GM10248 (cell line): ENCODE data around the gene FOXL1.

Experiments used
- CTCF ChIA-PET: fragments of 300-600 bp; sonication (Branson Sonifier 250); formaldehyde crosslinking; extraction: SDS; loops from one replicate; lab custom pipeline; 2021; ENCODE audit warnings: antibody characterized with exemption; lab: Yijun Ruan, JAX
- POLR2A ChIA-PET: fragments of 350-650 bp; sonication (Branson Sonifier 250); formaldehyde crosslinking; extraction: SDS; loops from one replicate; lab custom pipeline; 2020; ENCODE audit warnings: antibody characterized with exemption; lab: Yijun Ruan, JAX
- DNase-seq: peaks from one replicate; pipeline ENCODE4 v3.0.0; 2012; ENCODE audit errors: extremely low spot score
- CTCF ChIP-seq: IDR thresholded peaks from 2 replicates; pipeline ENCODE4 v1.5.1; 2012; ENCODE audit warnings: mild to moderate bottlenecking, low read depth; ENCODE audit errors: extremely low read depth, missing control alignments, control extremely low read depth

FOXL1 gene

GRCh38 chr16:86547286-86547685 lies 31.1 kb upstream of the FOXL1 start:
- CTCF ChIA-PET, result interaction anchor here (1.2 kb wide), 1 partner anchor 17 kb away, joined by 3 read pairs; no protein-coding TSS in a partner anchor

GRCh38 chr16:86549076-86549892 lies 29.1 kb upstream of the FOXL1 start:
- no peak for DNase-seq
- POLR2A ChIA-PET, result no interaction called here
- CTCF ChIA-PET, result interaction anchor here (1.1 to 1.2 kb wide), 2 partner anchors 15 to 513 kb away, joined by 3 read pairs; no protein-coding TSS in a partner anchor
- no peak for TF ChIP-seq CTCF

More at GRCh38 chr16:86547286-86547685, 31.1 kb upstream of the FOXL1 start:
- POLR2A ChIA-PET, result no interaction called here
- TF ChIP-seq CTCF, result no peak
- no peak for DNase-seq

DNA sequence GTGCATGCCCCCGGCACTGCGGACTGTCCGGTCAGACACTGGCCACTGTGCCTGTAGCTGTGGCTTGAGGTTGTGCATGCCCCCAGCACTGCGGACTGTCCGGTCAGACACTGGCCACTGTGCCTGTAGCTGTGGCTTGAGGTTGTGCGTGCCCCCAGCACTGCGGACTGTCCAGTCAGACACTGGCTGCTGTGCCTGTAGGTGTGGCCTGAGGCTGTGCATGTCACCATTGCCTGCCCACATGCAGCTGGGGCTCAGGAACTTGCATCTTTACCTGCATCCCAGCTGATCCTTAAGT lies 28.5 kb upstream of the FOXL1 start:
- no peak for DNase-seq
- CTCF ChIA-PET, result interaction anchor here (1.1 kb wide), 1 partner anchor 512 kb away, joined by 3 read pairs; no protein-coding TSS in a partner anchor
- POLR2A ChIA-PET, result no interaction called here
- no peak for TF ChIP-seq CTCF

GRCh38 chr16:86550281-86550680 lies 28.1 kb upstream of the FOXL1 start:
- CTCF ChIA-PET, result interaction anchor here (1.1 kb wide), 1 partner anchor 512 kb away, joined by 3 read pairs; no protein-coding TSS in a partner anchor
- DNase-seq, result no peak
- POLR2A ChIA-PET, result no interaction called here
- TF ChIP-seq CTCF, result no peak

GRCh38 chr16:86553356-86553755 lies 25.0 kb upstream of the FOXL1 start:
- ChIA-PET POLR2A (no interaction called here), CTCF (interaction anchor here (1.1 kb wide), 1 partner anchor 650 kb away, joined by 4 read pairs; no protein-coding TSS in a partner anchor)
- no peak for TF ChIP-seq CTCF
- DNase-seq, result no peak

DNA sequence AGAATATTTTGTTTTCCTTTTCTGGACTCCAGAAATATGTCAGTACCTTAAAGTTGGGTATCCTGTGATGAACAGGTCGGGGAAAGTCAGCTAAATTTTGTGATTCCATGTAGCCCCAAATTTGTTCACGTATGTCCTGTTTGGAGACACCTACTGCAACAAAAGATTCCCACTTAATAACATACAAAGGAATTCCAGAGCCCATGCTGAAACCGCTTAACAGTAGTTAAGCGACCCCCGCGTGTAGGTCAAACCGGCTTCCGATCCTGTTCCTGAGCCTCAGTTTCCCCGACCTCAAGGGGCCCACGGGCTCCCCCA lies 23.8 kb upstream of the FOXL1 start:
- POLR2A ChIA-PET, result interaction anchor here (0.6 kb wide), 1 partner anchor 1243 kb away, joined by 3 read pairs; no protein-coding TSS in a partner anchor

More for the DNA sequence above, 23.8 kb upstream of the FOXL1 start:
- CTCF ChIA-PET, result no interaction called here
- no peak for DNase-seq
- TF ChIP-seq CTCF, result no peak
